Tibial nerve (tissue), 4 donors: ENCODE results near the gene CHURC1.

ENCODE experiments used
- CTCF ChIP-seq, 5 experiments: fragments of 200-600 bp in 3 of 5; fragments of 450-650 bp in 2 of 5; sonication (generic) in 3 of 5; IDR thresholded peaks; one replicate each; pipeline ENCODE4 v1.5.1; 2016 to 2019; ENCODE audit warnings: antibody characterized with exemption in 5 of 5, mild to moderate bottlenecking in 3 of 5, moderate library complexity in 2 of 5
- EP300 ChIP-seq, 2 donors: sonication (generic); formaldehyde crosslinking; IDR thresholded peaks; one replicate each; pipeline ENCODE4 v1.6.1; 2017; ENCODE audit warnings: antibody characterized with exemption in 2 of 2, mild to moderate bottlenecking in 1 of 2
- POLR2A ChIP-seq, 2 donors: fragments of 450-650 bp; IDR thresholded peaks; one replicate each; pipeline ENCODE4 v1.6.1; 2017; ENCODE audit warnings: antibody characterized with exemption in 2 of 2, mild to moderate bottlenecking in 2 of 2, moderate library complexity in 2 of 2

DNA sequence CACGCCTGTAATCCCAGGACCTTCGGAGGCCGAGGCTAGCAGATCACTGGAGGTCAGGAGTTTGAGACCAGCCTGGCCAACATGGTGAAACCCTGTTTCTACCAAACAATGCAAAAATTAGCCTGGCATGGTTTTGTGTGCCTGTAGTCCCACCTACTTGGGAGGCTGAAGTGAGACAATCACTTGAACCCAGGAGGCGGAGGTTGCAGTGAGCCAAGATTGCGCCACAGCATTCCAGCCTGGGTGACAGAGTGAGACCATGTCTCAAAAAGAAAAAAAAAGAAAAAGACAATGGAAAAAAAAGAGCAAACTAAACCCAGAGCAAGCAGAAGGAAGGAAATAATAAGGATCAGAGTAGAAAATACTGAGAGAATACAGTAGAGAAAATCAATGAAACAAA, 5.4 kb downstream of the CHURC1 start:
- TF ChIP-seq CTCF (IDR thresholded peaks at IDR 0.05) (no peak), POLR2A (IDR thresholded peaks at IDR 0.05) (no peak), EP300 (IDR thresholded peaks at IDR 0.05) (no peak)
